A549 (cell line): ENCODE measurements around the gene C3orf20. TPM values are rescaled to one million over a fixed set of nuclear protein-coding genes. Genes with fewer than 3 reads are reported as not detected.

Experiments used
- ATAC-seq, 2 experiments: fragments of 200-7000 bp in 1 of 2; fragments of >200 bp in 1 of 2; cut with Nextera tagmentation in 1 of 2; cut with Tn5 transposase in 1 of 2; 3 replicates each; pipeline versions ENCODE4 v1.8.0 to v1.9.1; 2018 to 2020; ENCODE audit warnings: mild to moderate bottlenecking in 1 of 2, moderate library complexity in 1 of 2
- CTCF ChIA-PET: fragments of 300-600 bp; sonication (Branson Sonifier 250); formaldehyde crosslinking; extraction: SDS; loops from one replicate; lab custom pipeline; 2021; ENCODE audit warnings: antibody characterized with exemption, inconsistent platforms; lab: Yijun Ruan, JAX
- POLR2A ChIA-PET: fragments of 350-600 bp; formaldehyde crosslinking; extraction: SDS; loops from one replicate; lab custom pipeline; 2021; ENCODE audit warnings: antibody characterized with exemption, inconsistent platforms; lab: Yijun Ruan, JAX
- DNase-seq, 2 experiments: peaks; one replicate each; pipeline versions ENCODE4 v3.0.0 to v3.0.0-alpha.2; 2011 to 2016; ENCODE audit warnings: low read depth in 1 of 2, low spot score in 1 of 2
- FAIRE-seq: peaks from 2 replicates; lab custom pipeline; 2011; peaks lifted over from hg19 to GRCh38; lab: Jason Lieb, UNC
- H3K27ac ChIP-seq, 2 experiments: fragments of >200 bp; sonication (Bioruptor Twin); formaldehyde crosslinking; 3 replicates each; pipeline ENCODE4 v1.5.1; 2016 to 2017
- H3K4me1 ChIP-seq: fragments of >200 bp; sonication (Bioruptor Twin); formaldehyde crosslinking; 3 replicates; pipeline ENCODE4 v1.6.1; 2016
- H3K4me2 ChIP-seq: fragments of >200 bp; sonication (Bioruptor Twin); formaldehyde crosslinking; 3 replicates; pipeline ENCODE4 v1.6.1; 2016
- H3K4me3 ChIP-seq: fragments of >200 bp; sonication (Bioruptor Twin); formaldehyde crosslinking; 3 replicates; pipeline ENCODE4 v1.5.1; 2016
- H3K9me3 ChIP-seq: fragments of >200 bp; sonication (Bioruptor Twin); formaldehyde crosslinking; 3 replicates; pipeline ENCODE4 v1.6.1; 2016
- ATOH8 ChIP-seq: fragments of 250-450 bp; sonication (Bioruptor Pico); IDR thresholded peaks from 2 replicates; pipeline ENCODE4 v1.5.0; 2020; ENCODE audit warnings: low read depth, mild to moderate bottlenecking, moderate library complexity
- CBX8 ChIP-seq: fragments of 200-600 bp; sonication (generic); IDR thresholded peaks from 2 replicates; pipeline ENCODE4 v1.6.1; 2016
- CHD4 ChIP-seq: fragments of 200-600 bp; sonication (generic); IDR thresholded peaks from 2 replicates; pipeline ENCODE4 v1.6.1; 2016; ENCODE audit warnings: antibody characterized with exemption, mild to moderate bottlenecking, borderline replicate concordance
- CTCF ChIP-seq: fragments of >200 bp; sonication (Bioruptor Twin); formaldehyde crosslinking; IDR thresholded peaks from 3 replicates; pipeline ENCODE4 v1.5.1; 2016
- EHMT2 ChIP-seq: fragments of 200-600 bp; sonication (generic); IDR thresholded peaks from 2 replicates; pipeline ENCODE4 v1.6.1; 2016; ENCODE audit warnings: antibody characterized with exemption, low read depth, mild to moderate bottlenecking, moderate library complexity
- GATA3 ChIP-seq: IDR thresholded peaks from 2 replicates; pipeline ENCODE4 v1.6.1; 2012; ENCODE audit warnings: borderline replicate concordance
- HDAC2 ChIP-seq: fragments of 200-600 bp; sonication (generic); IDR thresholded peaks from 2 replicates; pipeline ENCODE4 v1.6.1; 2016
- HES2 ChIP-seq: fragments of >200 bp; sonication (Bioruptor Twin); formaldehyde crosslinking; IDR thresholded peaks from 2 replicates; pipeline ENCODE4 v1.6.1; 2016
- HEYL ChIP-seq: fragments of 250-450 bp; sonication (Bioruptor Pico); IDR thresholded peaks from 2 replicates; pipeline ENCODE4 v1.8.0; 2021; ENCODE audit warnings: mild to moderate bottlenecking, moderate library complexity
- JUN ChIP-seq, 2 experiments: fragments of >200 bp; sonication (Bioruptor Twin); formaldehyde crosslinking; IDR thresholded peaks; 2 replicates in 1 of 2; 3 replicates in 1 of 2; pipeline ENCODE4 v1.6.1; 2016 to 2017
- MAFK ChIP-seq: fragments of 450-650 bp; IDR thresholded peaks from 2 replicates; pipeline ENCODE4 v1.6.1; 2014; ENCODE audit not compliant: partially characterized antibody
- PBX3 ChIP-seq: IDR thresholded peaks from 2 replicates; pipeline ENCODE4 v1.6.1; 2012
- POLR2A ChIP-seq: IDR thresholded peaks from 2 replicates; pipeline ENCODE4 v1.6.1; 2012; ENCODE audit warnings: mild to moderate bottlenecking, low read length
- POLR2AphosphoS2 ChIP-seq: conservative IDR thresholded peaks from 2 replicates; pipeline ENCODE4 v1.6.1; 2012; ENCODE audit warnings: low read length, improper control_type of control experiment, inconsistent platforms
- RARB ChIP-seq: fragments of 250-450 bp; sonication (Bioruptor Pico); IDR thresholded peaks from 2 replicates; pipeline ENCODE4 v1.8.0; 2021; ENCODE audit warnings: mild to moderate bottlenecking, moderate library complexity
- RNF2 ChIP-seq: fragments of 200-600 bp; sonication (generic); IDR thresholded peaks from 2 replicates; pipeline ENCODE4 v1.6.1; 2016; ENCODE audit warnings: low read depth, mild to moderate bottlenecking, antibody characterized with exemption, moderate library complexity, borderline replicate concordance
- TFCP2L1 ChIP-seq: fragments of 250-450 bp; sonication (Bioruptor Pico); IDR thresholded peaks from 2 replicates; pipeline ENCODE4 v1.5.0; 2021; ENCODE audit warnings: mild to moderate bottlenecking
- ZNF302 ChIP-seq: fragments of 250-450 bp; sonication (Bioruptor Pico); IDR thresholded peaks from 2 replicates; pipeline ENCODE4 v1.9.0; 2021; ENCODE audit warnings: inconsistent platforms, mild to moderate bottlenecking, moderate library complexity
- ZSCAN20 ChIP-seq: fragments of 250-450 bp; sonication (Bioruptor Pico); IDR thresholded peaks from 2 replicates; pipeline ENCODE4 v1.8.0; 2022; ENCODE audit warnings: mild to moderate bottlenecking, moderate library complexity
- WGBS: methylation state at CpG from one replicate; pipeline ENCODE4 v1.1.6; 2017; ENCODE audit errors: missing lambda C conversion rate; 5-methylcytosine and 5-hydroxymethylcytosine counted together
- polyA plus RNA-seq, 4 experiments: library from polyadenylated mRNA; depleted of rRNA in 3 of 4; stranded (reverse); fragments of >200 nt; fragmentation: RNase III in 1 of 4; extraction: RNeasy Plus Mini Kit Qiagen cat#74134 plus additional on column Dnase treatment in 1 of 4; gene quantifications; 2 replicates in 3 of 4; 3 replicates in 1 of 4; pipeline ENCODE4 v1.2.3, GENCODE V29; 2011 to 2017
- TF ChIP-seq, protein P1 (sequence below): fragments of 250-450 bp; sonication (Bioruptor Pico); IDR thresholded peaks from 2 replicates; pipeline ENCODE4 v1.5.0; 2021; ENCODE audit warnings: mild to moderate bottlenecking, moderate library complexity, borderline replicate concordance
- TF ChIP-seq, protein P2 (sequence below): IDR thresholded peaks from 2 replicates; pipeline ENCODE4 v1.6.1; 2012
- TF ChIP-seq, protein P3 (sequence below): IDR thresholded peaks from 2 replicates; pipeline ENCODE4 v1.6.1; 2012; ENCODE audit warnings: low read depth, borderline replicate concordance

Gene C3orf20
- polyA plus RNA-seq, 2 of the 4 experiments (the other 2 are of a cell fraction): 0.05 TPM; not detected in 1

DNA sequence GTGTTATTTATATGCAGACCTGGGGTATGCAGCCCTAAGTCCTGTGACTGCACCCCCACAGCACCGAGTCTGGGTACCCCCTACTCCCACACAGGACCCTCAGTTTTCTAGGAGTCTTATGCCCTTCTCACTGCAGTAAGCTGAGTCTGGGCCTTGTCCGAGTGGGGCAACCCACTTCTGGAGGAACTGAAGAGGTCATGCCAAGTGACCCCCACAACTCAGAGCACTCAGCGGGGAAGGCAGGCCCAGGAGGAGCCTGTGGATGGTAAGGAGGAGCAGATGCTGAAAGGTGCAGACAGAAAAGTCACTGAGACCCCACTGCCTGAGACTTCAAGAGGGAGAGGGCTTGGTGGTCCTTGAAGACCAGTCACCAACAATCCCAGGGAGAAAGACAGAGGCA is 87.8 kb downstream of the C3orf20 start:
- Histone ChIP-seq H3K4me1 (no peaks in the 10 kb centered on the region), H3K9me3 (no peaks in the 10 kb centered on the region), H3K27ac (no peak overlapping the region), H3K4me3 (no peak overlapping the region), H3K4me2 (no peak overlapping the region)
- no peak for FAIRE-seq
- WGBS: 33% methylated on average over 3 of the region's 3 CpGs
- DNase-seq: no peak
- ChIA-PET POLR2A (no interaction called here), CTCF (no interaction called here)
- ATAC-seq: no peak
- TF ChIP-seq HES2 (no peak), ZNF302 (no peak), RARB (CRISPR knock-in tag) (no peak), RNF2 (no peak), ATOH8 (CRISPR knock-in tag) (no peak), CBX8 (no peak), PBX3 (no peak), CHD4 (no peak), HDAC2 (no peak), MAFK (no peak), CTCF (no peak), GATA3 (no peak)
- TF ChIP-seq, protein P1, sequence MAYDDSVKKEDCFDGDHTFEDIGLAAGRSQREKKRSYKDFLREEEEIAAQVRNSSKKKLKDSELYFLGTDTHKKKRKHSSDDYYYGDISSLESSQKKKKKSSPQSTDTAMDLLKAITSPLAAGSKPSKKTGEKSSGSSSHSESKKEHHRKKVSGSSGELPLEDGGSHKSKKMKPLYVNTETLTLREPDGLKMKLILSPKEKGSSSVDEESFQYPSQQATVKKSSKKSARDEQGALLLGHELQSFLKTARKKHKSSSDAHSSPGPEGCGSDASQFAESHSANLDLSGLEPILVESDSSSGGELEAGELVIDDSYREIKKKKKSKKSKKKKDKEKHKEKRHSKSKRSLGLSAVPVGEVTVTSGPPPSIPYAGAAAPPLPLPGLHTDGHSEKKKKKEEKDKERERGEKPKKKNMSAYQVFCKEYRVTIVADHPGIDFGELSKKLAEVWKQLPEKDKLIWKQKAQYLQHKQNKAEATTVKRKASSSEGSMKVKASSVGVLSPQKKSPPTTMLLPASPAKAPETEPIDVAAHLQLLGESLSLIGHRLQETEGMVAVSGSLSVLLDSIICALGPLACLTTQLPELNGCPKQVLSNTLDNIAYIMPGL (CRISPR knock-in tag): no peak

DNA sequence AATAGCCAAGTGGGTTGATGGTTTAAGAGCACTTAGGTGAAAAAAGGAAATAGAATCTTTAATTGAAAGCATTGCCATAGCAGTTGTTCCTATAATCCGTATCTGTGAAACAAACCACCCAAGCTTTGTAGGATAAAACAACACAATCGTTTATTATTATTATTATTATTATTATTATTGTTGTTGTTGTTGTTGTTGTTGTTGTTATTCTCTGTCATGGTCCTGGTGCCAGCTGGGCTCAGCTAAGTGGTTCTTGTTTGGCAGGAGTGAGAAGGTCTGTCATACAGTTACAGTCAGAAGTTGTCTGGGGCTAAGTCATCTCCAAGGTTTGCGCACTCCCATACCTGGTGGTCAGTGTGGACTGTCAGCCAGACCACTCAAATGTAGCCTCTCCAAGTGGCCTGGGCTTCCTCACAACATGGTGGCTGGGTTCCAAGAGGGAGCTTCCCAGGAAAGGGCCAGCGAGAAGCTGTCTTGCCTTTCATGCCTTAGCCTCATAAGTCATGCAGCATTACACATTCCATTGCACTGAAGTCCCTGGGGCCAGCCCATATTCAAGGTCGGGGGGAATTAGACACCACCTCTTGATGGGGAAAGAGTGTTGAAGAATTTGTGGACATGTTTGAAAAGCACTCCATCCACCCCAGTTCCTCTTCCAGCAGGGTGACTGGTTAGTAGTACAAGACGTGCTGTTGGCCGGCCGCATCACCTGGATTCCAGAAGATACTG is 89.6 kb downstream of the C3orf20 start:
- ChIA-PET CTCF (interaction anchor here (0.7 to 0.8 kb wide), 2 partner anchors 10 to 24 kb away, joined by 3 read pairs; no protein-coding TSS in a partner anchor), POLR2A (no interaction called here)
- Histone ChIP-seq H3K27ac (no peak overlapping the region), H3K9me3 (no peaks in the 10 kb centered on the region), H3K4me2 (no peak overlapping the region), H3K4me3 (no peak overlapping the region), H3K4me1 (no peaks in the 10 kb centered on the region)
- no peak for DNase-seq
- WGBS: 65% methylated on average over 8 of the region's 8 CpGs
- no peak for ATAC-seq
- FAIRE-seq: no peak
- TF ChIP-seq CHD4 (no peak), HEYL (CRISPR knock-in tag) (no peak), ZSCAN20 (CRISPR knock-in tag) (no peak), POLR2AphosphoS2 (no peak), POLR2A (no peak), TFCP2L1 (CRISPR knock-in tag) (no peak), JUN (IDR thresholded peaks at IDR 0.05) (no peak), EHMT2 (no peak), RARB (CRISPR knock-in tag) (no peak)
- TF ChIP-seq, protein P2, sequence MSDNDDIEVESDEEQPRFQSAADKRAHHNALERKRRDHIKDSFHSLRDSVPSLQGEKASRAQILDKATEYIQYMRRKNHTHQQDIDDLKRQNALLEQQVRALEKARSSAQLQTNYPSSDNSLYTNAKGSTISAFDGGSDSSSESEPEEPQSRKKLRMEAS: no peak
- TF ChIP-seq, protein P3, sequence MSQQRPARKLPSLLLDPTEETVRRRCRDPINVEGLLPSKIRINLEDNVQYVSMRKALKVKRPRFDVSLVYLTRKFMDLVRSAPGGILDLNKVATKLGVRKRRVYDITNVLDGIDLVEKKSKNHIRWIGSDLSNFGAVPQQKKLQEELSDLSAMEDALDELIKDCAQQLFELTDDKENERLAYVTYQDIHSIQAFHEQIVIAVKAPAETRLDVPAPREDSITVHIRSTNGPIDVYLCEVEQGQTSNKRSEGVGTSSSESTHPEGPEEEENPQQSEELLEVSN: no peak
